WERI-Rb-1 (cell line): ENCODE measurements around the gene GALNT11.

Source experiments
- DNase-seq: peaks from one replicate; pipeline ENCODE4 v3.0.0-alpha.2; 2020
- H3K27ac ChIP-seq: fragments of 250-450 bp; sonication (Bioruptor Pico); 2 replicates; pipeline ENCODE4 v1.5.1; 2020; ENCODE audit warnings: mild to moderate bottlenecking, moderate library complexity
- H3K27me3 ChIP-seq: fragments of 250-450 bp; sonication (Bioruptor Pico); 2 replicates; pipeline ENCODE4 v1.5.1; 2021; ENCODE audit warnings: mild to moderate bottlenecking, low read depth, moderate library complexity; ENCODE audit not compliant: insufficient read depth, severe bottlenecking
- H3K36me3 ChIP-seq: fragments of 250-450 bp; sonication (Bioruptor Pico); 2 replicates; pipeline ENCODE4 v1.5.1; 2020; ENCODE audit warnings: mild to moderate bottlenecking, moderate library complexity
- H3K4me3 ChIP-seq: 2 replicates; pipeline ENCODE4 v1.5.1; 2011; ENCODE audit warnings: low read depth, mild to moderate bottlenecking, control low read depth, low read length
- H3K9me3 ChIP-seq: fragments of 250-450 bp; sonication (Bioruptor Pico); 2 replicates; pipeline ENCODE4 v1.5.1; 2021; ENCODE audit warnings: mild to moderate bottlenecking, moderate library complexity; ENCODE audit not compliant: severe bottlenecking
- CTCF ChIP-seq: IDR thresholded peaks from 2 replicates; pipeline ENCODE4 v1.5.1; 2011; ENCODE audit warnings: low read depth, mild to moderate bottlenecking, control low read depth, inconsistent platforms, low read length

The GALNT11 gene

GRCh38 chr7:152137476-152138025, 112.1 kb downstream of the GALNT11 start:
- no peak for DNase-seq
- no peak overlapping the region for H3K4me3 ChIP-seq
- H3K27ac ChIP-seq = no peak overlapping the region
- H3K9me3 ChIP-seq = no peaks in the 10 kb centered on the region
- TF ChIP-seq CTCF = no peak
- H3K36me3 ChIP-seq = peaks cover 56% of the 10 kb centered on the region
- no peaks in the 10 kb centered on the region for H3K27me3 ChIP-seq

- peaks cover 69% of the 10 kb centered on the region for H3K36me3 ChIP-seq
- TF ChIP-seq CTCF = no peak
Observed at GRCh38 chr7:152140067-152140466, 114.6 kb downstream of the GALNT11 start.

GRCh38 chr7:152140560-152140959, 115.1 kb downstream of the GALNT11 start:
- DNase-seq = no peak
- Histone ChIP-seq H3K27me3 (no peaks in the 10 kb centered on the region), H3K27ac (no peak overlapping the region), H3K36me3 (peaks cover 73% of the 10 kb centered on the region), H3K9me3 (no peaks in the 10 kb centered on the region), H3K4me3 (no peak overlapping the region)
- no peak for TF ChIP-seq CTCF

More at GRCh38 chr7:152140067-152140466, 114.6 kb downstream of the GALNT11 start:
- H3K27ac ChIP-seq = no peak overlapping the region
- no peaks in the 10 kb centered on the region for H3K9me3 ChIP-seq
- no peaks in the 10 kb centered on the region for H3K27me3 ChIP-seq
- DNase-seq = no peak
- no peak overlapping the region for H3K4me3 ChIP-seq

- Histone ChIP-seq H3K27me3 (no peaks in the 10 kb centered on the region), H3K36me3 (peaks cover 83% of the 10 kb centered on the region), H3K27ac (no peak overlapping the region; the same call in 1 of the 2 replicates), H3K9me3 (no peaks in the 10 kb centered on the region), H3K4me3 (no peak overlapping the region)
- no peak for DNase-seq
- no peak for TF ChIP-seq CTCF
Observed at GRCh38 chr7:152142976-152143595, 117.6 kb downstream of the GALNT11 start.

DNA sequence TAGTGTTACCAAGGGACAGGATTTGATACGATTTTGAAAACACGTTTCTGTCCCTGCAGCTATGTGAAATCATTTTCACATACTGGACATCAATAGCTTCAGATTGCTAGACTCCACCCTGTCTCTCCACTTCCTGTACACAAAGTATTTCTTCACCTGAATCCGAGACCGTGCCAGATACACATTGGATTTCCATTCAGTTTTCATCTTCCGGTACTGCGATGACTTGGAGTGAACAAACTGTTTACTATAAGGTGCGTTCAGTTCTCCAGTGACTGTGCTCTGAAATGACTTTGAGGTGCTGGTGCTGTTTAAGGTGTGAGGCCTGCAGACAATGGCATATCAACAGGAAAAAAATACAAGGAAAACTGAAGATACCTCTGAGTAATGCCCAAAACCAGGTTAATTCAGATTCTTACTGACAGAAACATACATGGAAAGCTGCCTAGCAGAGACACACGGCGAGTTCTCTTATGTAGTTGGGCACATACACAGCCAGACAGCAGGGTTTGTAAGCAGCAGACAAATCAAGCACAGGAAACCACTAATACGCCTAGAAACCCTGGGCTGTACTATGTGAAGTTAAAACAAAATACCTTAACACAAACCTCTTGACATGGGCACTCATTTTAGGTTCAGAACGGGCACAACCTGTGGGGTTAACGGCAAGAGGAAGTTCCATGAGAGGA, 119.2 kb downstream of the GALNT11 start:
- TF ChIP-seq CTCF = no peak
- Histone ChIP-seq H3K36me3 (peaks cover 84% of the 10 kb centered on the region), H3K27ac (no peak overlapping the region), H3K27me3 (no peaks in the 10 kb centered on the region), H3K4me3 (no peak overlapping the region), H3K9me3 (no peaks in the 10 kb centered on the region)
- no peak for DNase-seq
